OCI-M2 (cell line): ENCODE results near the gene CELF2.

Experiments used
- DNase-seq: peaks from one replicate; lab custom pipeline; 2025; ENCODE audit not compliant: unreplicated experiment; lab: John Stamatoyannopoulos, UW

CELF2 gene

DNA sequence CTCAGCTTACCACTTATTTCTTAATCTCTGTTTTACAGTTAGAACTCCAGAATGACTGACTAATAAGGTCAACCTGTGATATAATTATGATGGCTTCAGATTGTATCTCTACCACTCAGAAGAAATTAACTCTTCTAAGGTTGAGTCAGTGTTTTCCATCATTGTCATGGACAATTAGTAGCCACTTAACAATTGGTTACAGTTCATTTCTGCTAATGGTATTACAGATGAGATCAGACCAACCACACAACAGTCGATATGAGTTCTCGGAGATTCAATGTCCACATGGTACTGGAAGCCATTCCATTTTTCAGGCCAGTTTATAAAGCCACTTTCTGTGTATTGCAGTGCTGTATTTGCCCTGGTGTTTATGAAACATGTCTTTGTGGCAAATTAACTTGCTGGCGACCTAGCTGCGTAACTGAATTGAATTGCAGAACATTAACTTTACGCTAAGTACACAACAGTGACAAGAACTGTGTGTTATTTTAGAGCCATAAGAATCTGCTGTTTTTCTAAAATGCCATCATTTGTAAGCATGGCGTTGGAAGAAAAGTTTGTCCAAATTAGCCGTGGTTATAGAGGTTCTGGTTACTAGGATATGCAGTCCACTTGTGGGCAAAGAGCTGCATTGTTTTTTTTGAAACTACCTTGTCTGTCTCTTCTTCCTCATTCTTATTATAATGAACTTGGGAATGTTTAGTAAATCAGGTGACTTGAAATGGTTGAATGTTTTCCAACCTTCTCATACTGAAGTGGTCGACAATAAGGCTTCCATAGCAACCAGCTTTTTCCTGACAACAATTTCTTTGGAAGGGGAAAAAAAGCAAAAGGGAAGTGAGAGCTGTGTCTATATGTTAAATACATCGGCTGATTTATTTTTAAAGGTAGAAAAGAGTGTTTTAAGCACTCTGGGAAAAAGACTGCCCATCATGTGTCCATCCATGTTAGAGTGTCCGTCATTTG, 76.4 kb downstream of the CELF2 start:
- no peak for DNase-seq

DNA sequence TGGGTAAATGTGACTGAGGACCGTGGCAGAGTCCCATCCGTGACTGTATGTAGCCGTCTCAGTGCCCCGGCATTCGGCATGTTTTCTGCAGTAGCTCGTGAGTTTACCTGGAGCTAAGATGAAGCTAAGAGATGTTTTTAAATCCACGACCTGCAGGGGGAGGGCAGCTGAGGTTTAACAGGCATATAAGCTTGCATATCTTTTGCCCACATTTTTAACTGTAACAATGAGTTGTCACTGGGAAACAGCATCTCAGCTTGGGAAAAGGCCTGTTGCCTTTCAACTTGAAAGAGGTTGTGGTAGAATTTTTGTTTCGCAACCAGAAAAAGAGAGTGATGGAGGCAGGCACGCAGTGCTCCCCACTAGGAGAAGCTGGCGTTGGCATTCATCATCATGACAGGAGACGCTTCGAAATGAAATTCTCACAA, 77.7 kb downstream of the CELF2 start:
- DNase-seq = no peak

DNA sequence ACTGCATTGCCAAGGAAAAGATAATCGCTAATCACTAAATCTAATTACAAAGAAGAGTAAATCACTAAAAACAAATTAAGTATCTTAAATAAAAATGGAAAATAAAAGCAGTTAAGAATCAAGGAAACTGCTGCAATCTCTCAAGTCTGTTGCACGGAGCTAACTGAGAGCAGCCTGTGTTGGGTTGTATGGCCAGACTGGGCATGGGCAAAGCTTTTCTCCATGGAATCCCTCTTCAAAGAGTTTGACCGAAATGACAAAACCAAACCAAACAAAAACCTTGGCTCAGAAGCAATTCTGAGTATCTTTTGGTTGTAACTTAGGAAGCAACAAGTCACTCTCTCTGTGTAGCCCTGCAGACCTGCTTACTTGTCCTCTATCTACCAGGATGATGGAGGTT, 78.8 kb downstream of the CELF2 start:
- DNase-seq = no peak

DNA sequence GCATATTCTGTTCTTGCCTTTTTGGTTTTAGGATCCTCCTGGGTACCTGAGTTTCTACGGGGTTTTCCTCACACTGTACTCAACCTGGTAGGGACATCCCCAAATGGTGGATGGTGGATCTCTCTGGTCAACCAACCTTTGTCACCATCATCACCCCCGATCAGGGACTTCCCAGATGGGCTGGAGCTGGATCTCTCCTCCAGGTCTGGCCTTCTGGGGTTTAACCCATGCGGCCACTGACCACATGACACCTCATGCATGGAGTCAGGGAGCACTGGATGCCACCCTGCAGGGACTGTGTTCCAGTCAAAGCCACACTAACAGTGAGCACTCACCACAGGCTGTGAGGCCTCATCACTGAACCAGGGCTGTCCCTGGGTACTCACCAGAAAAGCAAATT, 80.0 kb downstream of the CELF2 start:
- DNase-seq = no peak

DNA sequence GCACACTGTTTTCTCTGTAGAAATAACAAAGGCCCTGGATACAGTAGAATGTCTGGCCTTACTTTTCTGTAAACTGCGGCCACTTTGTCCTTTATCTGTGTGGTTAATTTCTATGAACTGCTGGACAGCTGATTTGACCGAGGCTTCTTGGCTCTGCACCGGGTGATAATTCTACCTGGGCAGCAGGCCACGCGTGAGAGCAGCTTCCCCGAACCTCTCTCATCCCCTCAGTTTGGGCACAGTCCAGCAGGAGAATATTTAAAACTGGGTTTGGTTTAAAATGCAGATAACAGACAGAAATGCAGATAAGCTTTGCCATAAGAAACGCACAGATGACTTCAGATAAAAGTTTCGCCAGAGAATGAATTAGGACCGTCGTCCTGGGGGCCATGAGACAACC, 81.0 kb downstream of the CELF2 start:
- DNase-seq = no peak

DNA sequence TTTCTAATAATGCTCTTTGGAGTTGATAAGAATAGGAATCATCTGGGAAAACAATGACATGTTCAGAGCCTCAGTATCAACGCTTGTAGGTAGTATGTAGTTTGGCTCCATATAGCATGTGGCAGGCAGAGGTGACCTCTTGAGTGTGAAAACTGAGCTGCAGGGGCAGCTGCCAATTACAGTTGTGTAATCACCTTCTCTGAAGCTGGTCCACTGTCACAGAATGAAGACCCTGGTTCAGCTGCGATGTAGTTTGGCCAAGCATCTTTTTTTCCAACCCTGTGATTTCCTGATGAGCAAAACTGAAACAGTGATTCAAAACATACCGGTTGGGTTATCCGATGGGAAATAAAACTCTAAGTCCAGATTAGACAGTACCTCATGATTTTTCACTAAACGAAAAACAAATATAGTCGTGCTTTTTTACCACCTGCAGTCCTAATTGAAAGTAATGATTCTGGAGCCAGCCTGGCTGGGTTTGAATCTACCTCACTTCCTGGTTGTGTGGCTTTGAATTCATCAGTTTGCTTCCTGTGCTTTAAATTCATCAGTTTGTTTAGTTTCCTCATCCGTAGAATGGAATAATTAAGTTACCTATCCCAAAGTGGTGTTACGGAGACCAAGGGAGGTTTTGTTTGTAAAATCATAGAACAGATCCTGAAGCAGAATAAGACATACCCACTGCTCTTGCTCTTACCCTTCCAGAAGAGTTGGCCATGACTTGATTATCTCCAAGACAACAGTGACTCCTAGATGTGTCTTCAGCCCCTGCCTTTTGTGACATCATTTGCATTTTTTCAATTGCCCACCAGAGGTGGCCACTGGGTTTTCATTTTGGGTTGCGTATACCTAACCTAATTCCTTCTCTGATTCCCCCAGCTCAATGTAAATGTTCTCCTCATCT, 87.4 kb downstream of the CELF2 start:
- no peak for DNase-seq

DNA sequence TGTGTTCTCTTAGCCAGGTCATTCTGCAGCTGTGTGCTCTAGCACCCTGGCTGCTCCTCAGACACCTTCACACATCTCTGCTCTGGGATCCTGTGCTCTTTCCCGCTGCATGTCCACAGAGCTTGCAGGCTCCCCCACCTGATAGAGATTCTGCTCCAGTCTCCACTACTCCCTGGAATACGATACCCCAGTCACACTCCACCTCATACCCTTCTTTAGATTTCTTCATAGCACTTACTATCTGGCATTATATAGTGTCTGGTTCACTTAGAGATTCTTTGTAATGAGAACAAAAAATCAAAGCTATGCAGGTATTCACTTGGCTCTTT, 88.0 kb downstream of the CELF2 start:
- DNase-seq = no peak

DNA sequence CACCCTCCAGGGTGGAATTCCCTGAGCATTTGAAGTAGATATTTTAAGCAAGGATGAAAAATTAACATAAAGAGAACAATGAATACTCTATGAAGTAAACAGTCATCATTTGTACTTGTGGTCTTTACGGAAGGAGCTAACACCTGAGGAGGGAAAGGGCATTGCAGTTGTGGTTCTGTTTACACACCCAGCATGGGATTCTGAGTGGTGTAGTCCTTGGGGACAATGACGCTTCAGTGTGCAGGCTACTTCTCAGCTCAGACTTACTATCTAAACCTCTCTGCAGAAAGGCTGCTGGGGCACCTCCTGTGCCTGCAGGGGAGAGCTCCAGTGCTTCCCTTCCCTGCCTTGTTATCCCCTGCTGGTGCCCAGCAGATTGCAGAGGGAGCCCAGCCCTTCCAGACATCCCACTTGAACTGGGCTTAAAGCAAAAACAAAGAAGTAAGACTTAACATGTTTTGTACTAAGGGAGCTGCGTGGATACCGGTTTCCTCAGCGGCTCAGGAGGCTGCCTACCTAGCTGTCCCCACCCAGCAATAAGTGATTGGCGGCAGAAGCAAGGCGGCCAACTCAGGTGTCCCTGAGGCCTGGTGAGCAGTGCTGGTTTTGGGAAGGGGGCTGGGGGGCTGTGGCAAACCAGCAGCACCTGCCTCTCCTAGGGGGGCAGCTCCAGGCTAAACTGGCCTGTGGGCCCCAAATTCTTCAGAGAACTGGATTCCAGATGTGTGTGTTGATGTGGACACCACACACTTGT, 89.1 kb downstream of the CELF2 start:
- no peak for DNase-seq

DNA sequence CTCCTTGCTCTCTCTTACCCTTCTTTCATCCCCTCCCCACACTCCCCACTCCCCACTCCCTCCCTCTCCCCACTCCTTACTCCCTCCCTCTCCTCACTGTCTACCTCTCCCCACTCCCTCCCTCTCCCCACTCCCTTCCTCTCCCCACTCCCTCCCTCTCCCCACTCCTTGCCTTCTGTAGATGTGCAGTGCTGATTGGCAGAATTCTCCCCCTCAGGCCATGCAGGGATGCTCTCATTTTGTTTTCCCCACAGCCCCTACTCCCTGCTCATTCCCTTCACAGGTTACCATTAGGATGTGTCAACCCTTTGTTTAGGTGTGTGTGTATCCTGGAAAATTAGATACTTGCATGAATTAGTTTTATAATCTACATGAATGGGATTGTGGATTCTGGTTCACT, 90.3 kb downstream of the CELF2 start:
- no peak for DNase-seq

DNA sequence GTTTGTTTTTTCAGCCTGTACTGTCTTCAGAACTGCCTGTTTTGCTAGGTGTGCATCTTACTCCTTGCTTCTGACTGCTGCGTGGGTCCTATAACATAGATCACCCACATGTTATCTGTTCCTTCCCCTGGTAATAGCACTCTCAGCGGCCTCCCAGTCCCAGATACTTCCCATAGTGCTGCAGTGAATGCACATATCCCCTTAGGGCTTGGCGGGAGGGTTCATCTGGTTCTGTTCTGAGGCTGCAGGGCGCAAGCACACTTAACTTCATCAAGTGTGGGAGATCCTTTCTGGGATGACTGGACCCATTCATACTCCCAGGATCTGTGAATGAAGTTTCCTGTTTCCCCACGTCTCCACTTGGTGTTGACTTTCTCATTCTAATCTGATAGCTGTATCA, 90.7 kb downstream of the CELF2 start:
- DNase-seq = no peak

DNA sequence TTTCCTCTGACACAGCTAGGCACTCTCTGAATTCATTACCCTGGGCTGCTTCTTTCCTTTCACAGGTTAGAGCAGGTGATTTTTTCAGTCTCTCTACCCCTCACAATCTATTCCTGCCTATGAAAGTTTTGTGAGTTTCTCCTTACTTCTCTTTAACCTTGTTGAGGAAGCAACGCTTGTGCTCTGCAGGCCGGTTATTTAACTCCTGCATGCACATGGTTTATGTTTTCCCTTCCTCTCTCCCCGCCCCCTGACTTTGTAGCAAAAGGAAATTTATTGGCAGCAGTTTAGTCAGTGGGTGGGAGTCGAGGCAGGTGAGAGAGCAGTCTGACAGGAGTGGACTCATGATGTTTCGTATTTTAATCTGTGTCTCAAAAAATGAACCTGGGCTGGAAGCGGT, 91.9 kb downstream of the CELF2 start:
- DNase-seq = no peak

DNA sequence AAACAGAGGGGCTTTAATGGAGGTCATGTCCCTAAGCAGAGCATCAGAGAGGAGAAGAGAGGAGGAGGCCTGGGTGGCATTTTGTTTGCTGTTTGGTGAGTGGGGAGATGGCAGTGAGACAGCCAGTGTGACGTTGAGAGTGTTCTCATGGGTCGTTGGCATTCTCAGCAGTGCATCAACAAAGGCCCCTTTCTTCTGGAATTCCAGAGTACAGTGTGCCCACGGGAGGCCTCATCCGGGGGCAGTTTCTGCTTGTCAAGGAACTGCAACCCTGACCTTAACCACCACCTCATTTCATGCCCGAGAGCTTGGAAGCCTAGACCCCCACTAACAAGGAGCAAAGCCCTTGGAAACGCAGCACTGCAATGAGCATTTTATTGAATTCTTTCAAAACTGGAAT, 92.9 kb downstream of the CELF2 start:
- DNase-seq = no peak

DNA sequence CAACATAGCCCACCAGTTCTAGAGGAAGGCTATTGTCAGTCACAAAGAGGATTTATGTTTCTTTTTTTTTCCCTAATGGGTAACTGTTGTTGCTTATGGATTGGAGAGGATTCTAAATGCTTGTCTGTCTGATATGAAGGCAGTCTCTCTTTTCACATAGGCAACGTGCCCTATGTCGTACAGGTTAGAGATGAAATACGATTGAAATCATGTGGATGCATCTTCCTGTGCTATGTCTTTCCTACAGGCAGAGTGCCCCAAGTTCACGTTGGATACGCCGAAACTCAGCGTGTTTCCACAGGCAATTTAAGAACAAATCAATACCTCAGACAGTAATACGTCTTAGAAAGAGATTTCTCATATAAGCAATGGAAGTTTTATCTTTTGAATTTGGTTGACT, 93.8 kb downstream of the CELF2 start:
- DNase-seq = no peak

DNA sequence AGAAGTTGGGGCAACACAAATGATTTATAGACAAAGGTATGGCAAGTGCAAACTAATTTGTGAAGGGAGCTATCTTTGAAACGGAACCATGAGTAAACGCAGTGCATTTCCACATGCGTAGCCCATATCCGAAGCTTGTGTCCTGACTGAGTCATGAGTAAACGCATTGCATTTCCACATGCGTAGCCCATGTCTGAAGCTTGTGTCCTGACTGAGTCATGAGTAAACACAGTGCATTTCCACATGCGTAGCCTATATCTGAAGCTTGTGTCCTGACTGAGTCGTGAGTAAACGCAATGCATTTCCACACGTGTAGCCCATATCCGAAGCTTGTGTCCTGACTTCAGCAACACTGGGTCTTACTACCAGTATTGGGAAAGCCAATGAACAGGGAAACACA, 95.0 kb downstream of the CELF2 start:
- DNase-seq = no peak

DNA sequence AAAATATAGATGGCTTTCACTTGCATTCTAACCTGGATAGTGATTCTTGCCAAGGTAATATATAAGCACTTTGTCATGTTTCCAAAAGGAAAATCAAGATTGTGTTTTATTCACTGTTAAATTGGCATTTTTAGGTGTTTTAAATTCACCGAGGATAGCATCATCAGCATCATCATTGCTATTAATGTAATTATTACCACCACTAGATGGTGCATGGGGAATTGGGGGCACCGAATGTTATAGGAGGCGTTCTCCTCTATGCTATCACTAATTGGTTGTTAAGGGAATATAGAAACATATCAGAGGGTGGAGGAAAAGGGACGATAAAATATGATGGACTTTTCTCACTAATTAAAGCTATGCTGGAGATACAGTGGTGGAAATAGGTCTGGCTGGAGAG, 95.5 kb downstream of the CELF2 start:
- no peak for DNase-seq

DNA sequence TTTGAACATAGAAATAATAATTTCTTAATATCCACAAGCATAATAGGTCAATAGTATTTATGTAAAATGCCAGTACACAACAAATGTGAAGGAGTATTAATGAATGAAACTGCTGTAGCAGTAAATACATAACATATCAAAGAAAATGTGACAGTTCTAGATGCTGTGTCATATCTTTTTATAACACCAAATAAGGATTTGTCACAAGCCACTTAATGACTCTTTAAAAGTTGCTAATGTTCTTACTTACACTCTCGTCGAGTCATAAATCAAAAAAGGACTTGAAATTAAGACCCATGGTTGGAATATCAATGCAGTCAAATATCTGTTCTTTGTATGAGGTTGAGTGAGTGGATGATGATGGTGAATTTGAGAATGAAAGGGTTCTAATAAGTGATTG, 96.6 kb downstream of the CELF2 start:
- no peak for DNase-seq

DNA sequence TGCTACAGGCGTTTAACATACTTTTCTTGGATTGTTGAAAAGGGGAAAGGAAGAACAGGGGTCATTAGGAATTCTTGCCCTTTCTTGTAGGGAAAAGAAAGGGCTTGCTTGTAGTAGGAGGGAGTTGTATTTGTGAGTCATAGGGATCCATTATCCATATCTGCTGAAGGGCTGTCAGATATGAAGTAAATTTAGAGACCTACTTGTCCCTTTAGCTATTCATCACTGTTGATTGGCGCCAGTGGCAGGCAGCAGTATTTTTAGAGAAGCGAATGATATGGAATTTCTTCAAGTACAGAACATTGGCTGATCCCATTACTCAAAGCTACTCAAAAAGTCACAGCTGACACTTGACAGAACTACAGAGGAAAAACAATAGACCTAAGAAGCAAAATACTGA, 97.7 kb downstream of the CELF2 start:
- DNase-seq = no peak

DNA sequence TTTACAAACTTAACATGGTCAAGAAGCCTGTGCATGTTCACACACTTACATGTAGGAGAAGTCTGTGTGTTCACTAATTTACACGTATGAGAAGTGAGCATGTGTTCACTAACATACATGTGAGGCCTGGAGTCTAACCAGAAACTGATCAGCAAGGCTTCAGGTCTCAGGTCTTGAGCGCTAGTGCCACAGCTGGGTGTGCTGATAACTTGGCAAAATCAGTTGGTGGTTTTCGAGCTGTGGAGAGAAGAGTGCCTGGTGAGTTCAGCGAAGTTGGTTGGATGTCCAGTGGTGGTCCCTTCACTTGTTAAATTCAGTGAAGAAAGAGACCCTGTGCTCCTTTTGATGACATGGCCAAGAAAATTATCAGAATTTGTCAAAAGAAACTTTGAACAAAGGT, 98.7 kb downstream of the CELF2 start:
- no peak for DNase-seq

DNA sequence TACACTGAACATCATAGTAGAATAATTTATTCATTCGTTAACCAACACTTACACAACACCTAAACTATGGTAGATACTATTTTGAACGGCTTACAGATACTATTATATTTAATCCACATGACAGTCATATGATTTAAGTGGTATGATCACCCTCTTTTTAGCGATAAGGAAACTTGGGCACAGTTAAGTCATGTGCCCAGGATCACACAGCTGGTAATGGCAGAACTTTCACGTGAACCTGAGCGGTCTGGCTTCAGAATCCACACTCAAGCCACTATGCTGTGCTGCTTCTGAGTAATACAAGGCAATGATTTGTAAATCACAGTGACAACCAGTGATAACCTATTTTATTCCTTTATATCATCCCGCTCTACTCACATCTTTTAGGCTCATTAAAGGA, 99.1 kb downstream of the CELF2 start:
- no peak for DNase-seq

DNA sequence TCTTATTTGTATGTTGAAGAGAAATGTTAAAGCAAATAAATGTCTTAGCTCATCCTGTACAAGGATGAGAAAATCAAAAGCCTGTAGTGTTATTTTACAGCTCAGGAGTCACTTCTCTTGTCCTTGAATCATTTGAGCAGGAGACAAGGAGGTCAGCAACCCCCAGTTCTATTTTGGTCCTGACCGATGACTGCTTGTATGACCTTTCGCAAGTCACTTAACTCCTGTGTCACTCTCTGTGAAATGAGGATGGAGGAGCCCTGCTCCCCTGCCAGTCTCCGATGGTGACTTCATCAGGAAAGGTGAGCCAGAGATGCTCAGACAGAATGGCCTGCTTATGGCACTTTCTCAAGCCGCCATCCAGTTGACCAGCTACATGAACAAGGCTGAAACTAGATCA, 101.0 kb downstream of the CELF2 start:
- no peak for DNase-seq

DNA sequence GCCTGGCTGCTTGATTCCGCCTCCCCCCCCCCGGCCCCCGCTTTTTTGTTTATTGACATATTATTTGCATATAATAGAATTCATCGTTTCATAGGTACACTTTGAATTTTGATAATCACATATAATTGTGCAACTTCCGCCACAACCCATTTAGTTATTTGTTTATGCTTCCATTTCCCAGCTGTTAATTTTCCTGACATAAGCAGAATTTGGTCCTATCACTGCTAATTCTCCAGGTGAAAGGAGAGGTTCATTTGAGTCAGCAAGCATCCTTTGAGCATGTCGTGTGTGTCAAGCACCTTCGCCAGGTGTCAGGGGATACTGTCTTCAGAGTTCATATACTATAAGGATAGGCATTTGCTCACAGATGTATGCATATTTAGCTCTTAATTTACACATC, 102.2 kb downstream of the CELF2 start:
- no peak for DNase-seq
